Transverse colon (tissue), 4 donors: Measurements from ENCODE around the gene KRTAP20-1. TPM values are rescaled to one million over a fixed set of nuclear protein-coding genes. Genes with fewer than 3 reads are reported as not detected.

Experiments used
- DNase-seq: peaks from one replicate; pipeline ENCODE4 v3.0.0-alpha.2; 2019
- H3K27ac ChIP-seq, 4 donors: fragments of 200-600 bp; sonication (generic); 2 replicates each; pipeline ENCODE4 v1.5.1; 2016 to 2018; ENCODE audit warnings: inconsistent platforms in 4 of 4
- H3K27me3 ChIP-seq: fragments of 200-600 bp; sonication (generic); 2 replicates; pipeline ENCODE4 v1.5.1; 2017; ENCODE audit warnings: inconsistent platforms
- H3K36me3 ChIP-seq, 4 donors: fragments of 200-600 bp; sonication (generic); 2 replicates each; pipeline ENCODE4 v1.5.1; 2017 to 2019; ENCODE audit warnings: inconsistent platforms in 4 of 4
- H3K4me1 ChIP-seq, 4 donors: fragments of 200-600 bp; sonication (generic); 2 replicates each; pipeline ENCODE4 v1.5.1; 2017 to 2020; ENCODE audit warnings: inconsistent platforms in 4 of 4
- H3K4me3 ChIP-seq, 4 donors: fragments of 200-600 bp; sonication (generic); 1 replicate in 1 of 4; 2 replicates in 3 of 4; pipeline versions ENCODE4 v1.5.1 to v1.6.1; 2017 to 2019; ENCODE audit warnings: inconsistent platforms in 4 of 4
- H3K9me3 ChIP-seq, 2 donors: fragments of 200-600 bp; sonication (generic); 2 replicates each; pipeline ENCODE4 v1.5.1; 2017 to 2019; ENCODE audit warnings: inconsistent platforms in 2 of 2
- EP300 ChIP-seq: sonication (generic); formaldehyde crosslinking; IDR thresholded peaks from one replicate; pipeline ENCODE4 v1.6.1; 2017; ENCODE audit warnings: antibody characterized with exemption, low read depth
- POLR2A ChIP-seq: fragments of 450-650 bp; IDR thresholded peaks from one replicate; pipeline ENCODE4 v1.6.1; 2016; ENCODE audit warnings: antibody characterized with exemption, mild to moderate bottlenecking, moderate library complexity
- POLR2AphosphoS5 ChIP-seq, 3 donors: sonication (generic); formaldehyde crosslinking; IDR thresholded peaks; one replicate each; pipeline ENCODE4 v1.6.1; 2016; ENCODE audit warnings: antibody characterized with exemption in 3 of 3
- WGBS, 2 donors: methylation state at CpG; one replicate each; pipeline ENCODE4 v1.1.5; 2018; ENCODE audit warnings: low coverage in 1 of 2; 5-methylcytosine and 5-hydroxymethylcytosine counted together
- in situ Hi-C, 4 donors: fragments of 200-750 bp; cut with MboI; loops; one replicate each; pipeline versions ENCODE4 v1.15.0 to v1.15.1; 2017; ENCODE audit warnings: low sequenced_read_pairs in 3 of 4, low pct_ligation_motif_present in 1 of 4, low pct_unique_long_range_greater_than_20kb in 1 of 4
- intact Hi-C: fragments of 100-400 bp; cut with DNase I; formaldehyde crosslinking; loops from one replicate; pipeline ENCODE4 v1.15.1; 2023; ENCODE audit warnings: low total_unique reads
- total RNA-seq, 4 donors: library from RNA; depleted of rRNA; stranded (reverse); fragments of >200 nt; gene quantifications; one replicate each; pipeline ENCODE4 v1.1.0, GENCODE V29; 2016
- TF ChIP-seq, protein P1 (sequence below), 5 experiments: fragments of 200-600 bp in 3 of 5; fragments of 450-650 bp in 2 of 5; sonication (generic) in 3 of 5; IDR thresholded peaks; 1 replicate in 2 of 5; 2 replicates in 3 of 5; pipeline ENCODE4 v1.5.1; 2016 to 2017; ENCODE audit warnings: antibody characterized with exemption in 5 of 5, inconsistent platforms in 3 of 5, mild to moderate bottlenecking in 2 of 5, moderate library complexity in 1 of 5

Gene KRTAP20-1
- total RNA-seq, 4 donors from 2014 or later: not detected

DNA sequence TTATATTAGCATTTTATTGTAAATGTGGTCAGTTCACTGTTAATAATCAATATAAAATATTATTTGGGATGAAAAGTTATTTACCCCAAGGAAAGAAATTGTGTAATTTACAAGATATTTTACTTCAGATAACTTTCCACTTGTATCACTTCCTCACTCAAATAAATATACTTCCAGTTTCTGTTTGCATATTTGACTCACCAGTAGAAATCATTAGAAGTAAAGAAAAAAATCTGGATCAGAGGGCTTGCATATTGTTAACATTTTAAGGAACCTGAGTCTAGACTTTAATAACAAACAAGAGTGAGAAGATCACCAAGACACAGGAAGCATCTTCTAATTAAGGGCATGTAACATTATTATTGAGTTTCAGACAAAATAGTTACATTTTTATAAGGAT, 3.9 kb downstream of the KRTAP20-1 start:
- no peaks in the 10 kb centered on the region for H3K27me3 ChIP-seq
- intact Hi-C loops: no loop called here

DNA sequence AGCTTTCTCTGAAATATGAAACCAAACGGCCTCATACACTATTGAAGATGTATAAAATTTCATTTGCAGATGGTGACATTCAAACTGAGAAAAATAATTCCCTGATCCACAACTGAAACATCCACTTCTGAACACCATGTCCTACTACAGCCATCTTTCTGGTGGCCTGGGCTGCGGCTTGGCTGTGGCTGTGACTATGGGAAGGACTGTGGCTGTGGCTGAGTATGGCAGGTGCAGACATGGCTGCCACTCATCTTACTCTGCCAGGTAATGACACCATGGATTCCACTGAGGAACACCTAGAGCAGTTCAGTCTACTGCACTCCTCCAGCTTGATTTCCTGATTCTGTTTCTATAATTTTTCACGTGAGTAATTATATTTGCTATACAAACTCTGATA, 4.3 kb downstream of the KRTAP20-1 start, which contains the start of gene KRTAP20-4:
KRTAP20-4 (plus strand) TSS at position 106 of the 400 bp plus-strand sequence.
- H3K4me1 ChIP-seq: no peaks in the 10 kb centered on the region
- TF ChIP-seq, protein P1, sequence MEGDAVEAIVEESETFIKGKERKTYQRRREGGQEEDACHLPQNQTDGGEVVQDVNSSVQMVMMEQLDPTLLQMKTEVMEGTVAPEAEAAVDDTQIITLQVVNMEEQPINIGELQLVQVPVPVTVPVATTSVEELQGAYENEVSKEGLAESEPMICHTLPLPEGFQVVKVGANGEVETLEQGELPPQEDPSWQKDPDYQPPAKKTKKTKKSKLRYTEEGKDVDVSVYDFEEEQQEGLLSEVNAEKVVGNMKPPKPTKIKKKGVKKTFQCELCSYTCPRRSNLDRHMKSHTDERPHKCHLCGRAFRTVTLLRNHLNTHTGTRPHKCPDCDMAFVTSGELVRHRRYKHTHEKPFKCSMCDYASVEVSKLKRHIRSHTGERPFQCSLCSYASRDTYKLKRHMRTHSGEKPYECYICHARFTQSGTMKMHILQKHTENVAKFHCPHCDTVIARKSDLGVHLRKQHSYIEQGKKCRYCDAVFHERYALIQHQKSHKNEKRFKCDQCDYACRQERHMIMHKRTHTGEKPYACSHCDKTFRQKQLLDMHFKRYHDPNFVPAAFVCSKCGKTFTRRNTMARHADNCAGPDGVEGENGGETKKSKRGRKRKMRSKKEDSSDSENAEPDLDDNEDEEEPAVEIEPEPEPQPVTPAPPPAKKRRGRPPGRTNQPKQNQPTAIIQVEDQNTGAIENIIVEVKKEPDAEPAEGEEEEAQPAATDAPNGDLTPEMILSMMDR (IDR thresholded peaks at IDR 0.05): no peak
- TF ChIP-seq POLR2AphosphoS5 (IDR thresholded peaks at IDR 0.05): no peak
- TF ChIP-seq POLR2A: no peak
- TF ChIP-seq EP300: no peak
- H3K4me3 ChIP-seq: no peak within 1 kb of the TSS
- peaks cover 0 to 5% of the 10 kb centered on the region in 2 donors for H3K9me3 ChIP-seq
- no peak for DNase-seq
- in situ Hi-C loops: no loop called here
- H3K27ac ChIP-seq: no peak within 1 kb of the TSS
- WGBS, 2 donors: 77 to 79% methylated on average over 3 of the region's 3 CpGs
- intact Hi-C loops: no loop called here
- no peaks in the 10 kb centered on the region for H3K36me3 ChIP-seq
- no peaks in the 10 kb centered on the region for H3K27me3 ChIP-seq

More for the DNA sequence above, 3.9 kb downstream of the KRTAP20-1 start:
- Histone ChIP-seq H3K9me3 (peaks cover 0 to under 1% of the 10 kb centered on the region in 2 donors), H3K4me3 (no peak overlapping the region), H3K27ac (no peak overlapping the region), H3K36me3 (no peaks in the 10 kb centered on the region), H3K4me1 (no peaks in the 10 kb centered on the region)
- in situ Hi-C loops: no loop called here
- no peak for TF ChIP-seq POLR2AphosphoS5 (IDR thresholded peaks at IDR 0.05)
- DNase-seq: no peak

DNA sequence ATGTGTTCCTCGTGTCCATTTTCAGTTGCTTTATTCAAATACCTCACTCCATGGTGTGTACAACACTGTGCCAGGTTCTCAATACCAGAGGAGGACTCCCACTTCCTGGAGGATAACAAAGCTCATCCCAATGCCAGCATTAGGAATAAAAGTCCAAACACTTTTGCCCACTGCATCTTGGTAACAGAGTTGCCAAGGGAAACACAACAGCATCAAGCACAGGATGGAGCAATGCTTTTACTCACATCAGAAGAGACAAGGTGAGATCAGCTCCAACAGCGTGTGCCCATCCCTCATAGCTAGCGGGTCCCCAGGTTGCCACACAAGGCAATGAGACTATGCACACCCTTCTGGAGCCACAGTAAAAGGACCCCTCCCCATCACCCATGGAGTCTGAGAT, 7.1 kb downstream of the KRTAP20-1 start:
- WGBS, 2 donors: 80 to 94% methylated on average over 1 to 3 of the region's 3 CpGs
- no peak for DNase-seq
- Histone ChIP-seq H3K36me3 (no peaks in the 10 kb centered on the region), H3K27me3 (no peaks in the 10 kb centered on the region), H3K4me3 (no peak overlapping the region), H3K9me3 (peaks cover 0 to 9% of the 10 kb centered on the region in 2 donors), H3K27ac (no peak overlapping the region), H3K4me1 (no peaks in the 10 kb centered on the region)
- in situ Hi-C loops (no loop called here), intact Hi-C loops (no loop called here)
- no peak for TF ChIP-seq POLR2A
- TF ChIP-seq POLR2AphosphoS5 (IDR thresholded peaks at IDR 0.05): no peak
- no peak for TF ChIP-seq EP300
- TF ChIP-seq, protein P1 (IDR thresholded peaks at IDR 0.05): no peak

DNA sequence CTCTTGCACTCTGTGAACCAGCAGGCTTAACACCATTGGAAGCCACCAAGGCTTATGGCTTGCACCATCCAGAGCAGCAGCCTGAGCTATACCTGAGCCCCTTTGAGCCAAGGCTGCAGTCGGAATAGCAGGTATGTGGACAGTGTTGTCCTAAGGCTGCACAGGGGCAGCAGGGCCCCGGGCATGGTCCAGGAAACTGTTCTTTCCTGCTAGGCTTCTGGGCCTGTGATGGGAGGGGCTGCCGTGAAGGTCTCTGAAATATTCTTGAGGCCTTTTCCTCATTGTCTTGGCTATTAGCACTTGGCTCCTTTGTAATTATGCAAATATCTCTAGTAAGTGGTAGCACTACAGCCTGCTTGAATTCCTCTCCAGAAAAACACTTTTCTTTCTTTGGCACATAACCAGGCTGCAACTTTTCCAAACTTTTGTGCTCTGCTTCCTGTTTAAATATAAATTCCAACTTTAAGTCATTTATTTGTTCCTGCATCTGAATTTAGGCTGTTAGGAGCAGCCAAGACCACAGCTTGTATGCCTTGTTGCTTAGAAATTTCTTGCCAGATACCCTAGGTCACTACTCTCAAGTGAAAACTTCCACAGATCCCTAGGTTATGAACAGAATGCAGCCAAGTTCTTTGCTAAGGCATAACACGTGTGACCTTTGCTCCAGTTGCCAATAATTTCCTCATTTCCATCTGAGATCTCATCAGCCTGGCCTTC, 9.4 kb downstream of the KRTAP20-1 start:
- H3K9me3 ChIP-seq: peaks cover 0 to 9% of the 10 kb centered on the region in 2 donors
- WGBS, 2 donors: 20 to 81% methylated on average over 1 to 4 of the region's 4 CpGs
- DNase-seq: no peak
- H3K27ac ChIP-seq: no peak overlapping the region
- intact Hi-C loops (no loop called here), in situ Hi-C loops (no loop called here)
- H3K36me3 ChIP-seq: no peaks in the 10 kb centered on the region
- TF ChIP-seq, protein P1 (IDR thresholded peaks at IDR 0.05): no peak
- TF ChIP-seq POLR2A (no peak), POLR2AphosphoS5 (IDR thresholded peaks at IDR 0.05) (no peak), EP300 (no peak)
- H3K27me3 ChIP-seq: no peaks in the 10 kb centered on the region
- H3K4me3 ChIP-seq: no peak overlapping the region
- no peaks in the 10 kb centered on the region for H3K4me1 ChIP-seq

DNA sequence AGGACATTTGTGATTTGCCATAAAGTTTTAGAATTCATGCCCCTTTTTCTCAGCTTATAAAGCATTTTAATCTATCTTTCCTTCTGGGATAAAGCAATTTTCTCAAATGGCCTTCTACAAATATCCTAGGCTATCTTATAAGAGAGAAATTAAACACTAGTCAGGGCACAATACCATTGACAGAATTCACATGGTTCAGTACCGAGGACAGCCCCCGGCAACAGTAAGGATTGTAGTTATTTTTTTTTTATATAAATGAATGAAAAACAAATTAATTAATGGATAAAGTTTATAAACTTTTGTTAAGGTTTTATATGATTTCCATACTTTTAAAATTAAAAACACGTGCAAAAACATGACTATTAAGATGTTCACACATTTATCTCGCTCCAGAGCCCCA, 11.9 kb downstream of the KRTAP20-1 start:
- Histone ChIP-seq H3K4me1 (no peaks in the 10 kb centered on the region), H3K36me3 (no peaks in the 10 kb centered on the region), H3K27ac (no peak overlapping the region), H3K9me3 (peaks cover 0 to 9% of the 10 kb centered on the region in 2 donors), H3K27me3 (no peaks in the 10 kb centered on the region), H3K4me3 (no peak overlapping the region)
- in situ Hi-C loops (no loop called here), intact Hi-C loops (no loop called here)
- WGBS, 2 donors: 75 to 83% methylated on average over 4 of the region's 4 CpGs
- TF ChIP-seq POLR2AphosphoS5 (IDR thresholded peaks at IDR 0.05): no peak
- TF ChIP-seq EP300: no peak
- TF ChIP-seq, protein P1 (IDR thresholded peaks at IDR 0.05): no peak
- TF ChIP-seq POLR2A: no peak
- no peak for DNase-seq
